Measurements from ENCODE around the gene SCAF4.
"Not testable (repeated sequence)": the region's sequence is repeated elsewhere in the genome, so short reads cannot be mapped to it uniquely, and the experiment has no call there.

Gene SCAF4

GRCh38 chr21:31644643-31645042, 87.3 kb downstream of the SCAF4 start:
- ChIA-PET CTCF (no interaction called here), POLR2A (ENCODE audit: low non-redundant PET) (no interaction called here)
- no peak for DNase-seq (ENCODE audit: low spot score)
- no peak overlapping the region for H3K27ac ChIP-seq
- no peak for TF ChIP-seq CTCF (conservative IDR thresholded peaks at IDR 0.05; ENCODE audit: low read depth)

GRCh38 chr21:31641416-31641922, 90.4 kb downstream of the SCAF4 start:
- H3K27ac ChIP-seq, result no peak overlapping the region
- no peak for TF ChIP-seq CTCF (conservative IDR thresholded peaks at IDR 0.05; ENCODE audit: low read depth)
- ChIA-PET CTCF (no interaction called here), POLR2A (ENCODE audit: low non-redundant PET) (no interaction called here)
- no peak for DNase-seq (ENCODE audit: low spot score)

GRCh38 chr21:31636874-31637273, 95.0 kb downstream of the SCAF4 start:
- TF ChIP-seq CTCF (conservative IDR thresholded peaks at IDR 0.05; ENCODE audit: low read depth), result no peak
- DNase-seq (ENCODE audit: low spot score), result no peak
- POLR2A ChIA-PET (ENCODE audit: low non-redundant PET), result interaction anchor here (0.7 kb wide), 1 partner anchor 413 kb away, joined by 3 read pairs; no protein-coding TSS in a partner anchor
- CTCF ChIA-PET, result interaction anchor here (0.7 kb wide), 2 partner anchors 19 to 193 kb away, joined by 3 read pairs; no protein-coding TSS in a partner anchor
- no peak overlapping the region for H3K27ac ChIP-seq

GRCh38 chr21:31634993-31635392, 96.9 kb downstream of the SCAF4 start:
- H3K27ac ChIP-seq, result no peak overlapping the region
- no peak for TF ChIP-seq CTCF (conservative IDR thresholded peaks at IDR 0.05; ENCODE audit: low read depth)
- CTCF ChIA-PET, result interaction anchor here (0.6 kb wide), 2 partner anchors 76 to 634 kb away, joined by 3 to 4 read pairs; no protein-coding TSS in a partner anchor
- no peak for DNase-seq (ENCODE audit: low spot score)
- POLR2A ChIA-PET (ENCODE audit: low non-redundant PET), result no interaction called here

GRCh38 chr21:31631881-31632280, 100.0 kb downstream of the SCAF4 start:
- H3K27ac ChIP-seq; DNase-seq (ENCODE audit: low spot score); POLR2A ChIA-PET (ENCODE audit: low non-redundant PET): not testable (repeated sequence)
- CTCF ChIA-PET, result interaction anchor here (0.6 kb wide), 1 partner anchor 688 kb away, joined by 3 read pairs; no protein-coding TSS in a partner anchor

GRCh38 chr21:31629972-31630711, 101.8 kb downstream of the SCAF4 start:
- CTCF ChIA-PET, result no interaction called here
- POLR2A ChIA-PET (ENCODE audit: low non-redundant PET), result no interaction called here
- DNase-seq (ENCODE audit: low spot score), result peak; percentile 80
- H3K27ac ChIP-seq, result peak overlapping the region; percentile 77
- TF ChIP-seq CTCF (conservative IDR thresholded peaks at IDR 0.05; ENCODE audit: low read depth), result no peak

- DNase-seq (ENCODE audit: low spot score), result no peak
- TF ChIP-seq CTCF (conservative IDR thresholded peaks at IDR 0.05; ENCODE audit: low read depth), result no peak
- H3K27ac ChIP-seq, result no peak overlapping the region
- ChIA-PET POLR2A (ENCODE audit: low non-redundant PET) (no interaction called here), CTCF (no interaction called here)
Observed at GRCh38 chr21:31624961-31625491, 106.9 kb downstream of the SCAF4 start.
